GM12874 (cell line): ENCODE measurements around the gene MYLIP.

Experiments
- TF ChIP-seq, protein P1 (sequence below): IDR thresholded peaks from 2 replicates; pipeline ENCODE4 v1.5.1; 2011; ENCODE audit warnings: low read depth, mild to moderate bottlenecking, control low read depth, low read length, moderate library complexity; ENCODE audit not compliant: insufficient read depth

The MYLIP gene

DNA sequence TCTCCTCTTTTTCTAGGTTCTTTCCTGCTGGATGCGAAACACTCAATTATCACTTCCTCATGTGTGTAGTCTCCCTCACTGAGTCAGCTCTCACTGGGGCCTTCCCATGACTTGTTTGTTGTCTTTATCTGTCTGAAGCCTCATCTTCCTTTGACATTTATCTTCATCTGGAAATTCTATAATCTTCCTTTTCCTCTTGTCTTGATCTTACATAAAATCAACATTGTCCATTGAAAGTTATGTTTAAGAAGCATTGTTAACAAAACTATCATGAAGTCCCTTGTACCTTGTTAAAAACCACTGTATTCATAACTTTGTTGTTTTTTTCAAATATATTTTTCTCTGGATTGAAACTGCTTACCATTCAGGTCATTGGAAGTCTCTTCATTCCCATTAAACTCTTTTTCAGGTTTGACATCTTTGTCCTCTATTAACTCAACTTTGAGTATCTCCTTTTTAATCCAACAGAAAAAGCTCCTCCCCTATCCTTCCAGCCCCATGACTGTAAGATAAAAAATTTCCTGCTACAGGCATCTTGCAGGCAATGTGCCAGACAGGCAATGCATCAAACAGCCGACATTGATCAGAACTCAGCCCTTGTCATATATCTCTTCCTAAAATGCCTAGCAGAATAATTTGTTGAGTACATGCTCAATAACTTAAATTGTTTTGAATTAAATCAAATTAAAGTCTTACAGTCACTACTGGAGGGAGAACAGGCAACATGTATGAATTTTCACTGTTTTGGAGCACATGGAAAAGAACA lies 34.8 kb downstream of the MYLIP start:
- TF ChIP-seq, protein P1, sequence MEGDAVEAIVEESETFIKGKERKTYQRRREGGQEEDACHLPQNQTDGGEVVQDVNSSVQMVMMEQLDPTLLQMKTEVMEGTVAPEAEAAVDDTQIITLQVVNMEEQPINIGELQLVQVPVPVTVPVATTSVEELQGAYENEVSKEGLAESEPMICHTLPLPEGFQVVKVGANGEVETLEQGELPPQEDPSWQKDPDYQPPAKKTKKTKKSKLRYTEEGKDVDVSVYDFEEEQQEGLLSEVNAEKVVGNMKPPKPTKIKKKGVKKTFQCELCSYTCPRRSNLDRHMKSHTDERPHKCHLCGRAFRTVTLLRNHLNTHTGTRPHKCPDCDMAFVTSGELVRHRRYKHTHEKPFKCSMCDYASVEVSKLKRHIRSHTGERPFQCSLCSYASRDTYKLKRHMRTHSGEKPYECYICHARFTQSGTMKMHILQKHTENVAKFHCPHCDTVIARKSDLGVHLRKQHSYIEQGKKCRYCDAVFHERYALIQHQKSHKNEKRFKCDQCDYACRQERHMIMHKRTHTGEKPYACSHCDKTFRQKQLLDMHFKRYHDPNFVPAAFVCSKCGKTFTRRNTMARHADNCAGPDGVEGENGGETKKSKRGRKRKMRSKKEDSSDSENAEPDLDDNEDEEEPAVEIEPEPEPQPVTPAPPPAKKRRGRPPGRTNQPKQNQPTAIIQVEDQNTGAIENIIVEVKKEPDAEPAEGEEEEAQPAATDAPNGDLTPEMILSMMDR, result no peak

- TF ChIP-seq, protein P1, result no peak
Observed at GRCh38 chr6:16165641-16166040, 36.8 kb downstream of the MYLIP start.

- TF ChIP-seq, protein P1, result no peak
Observed at GRCh38 chr6:16166871-16167608, 38.2 kb downstream of the MYLIP start.

- TF ChIP-seq, protein P1, result no peak
Observed at GRCh38 chr6:16168121-16168520, 39.2 kb downstream of the MYLIP start.

- TF ChIP-seq, protein P1, result peak; percentile 57
Observed at GRCh38 chr6:16168858-16169257, 40.0 kb downstream of the MYLIP start.

- TF ChIP-seq, protein P1, result no peak
Observed at GRCh38 chr6:16171400-16171799, 42.5 kb downstream of the MYLIP start.

DNA sequence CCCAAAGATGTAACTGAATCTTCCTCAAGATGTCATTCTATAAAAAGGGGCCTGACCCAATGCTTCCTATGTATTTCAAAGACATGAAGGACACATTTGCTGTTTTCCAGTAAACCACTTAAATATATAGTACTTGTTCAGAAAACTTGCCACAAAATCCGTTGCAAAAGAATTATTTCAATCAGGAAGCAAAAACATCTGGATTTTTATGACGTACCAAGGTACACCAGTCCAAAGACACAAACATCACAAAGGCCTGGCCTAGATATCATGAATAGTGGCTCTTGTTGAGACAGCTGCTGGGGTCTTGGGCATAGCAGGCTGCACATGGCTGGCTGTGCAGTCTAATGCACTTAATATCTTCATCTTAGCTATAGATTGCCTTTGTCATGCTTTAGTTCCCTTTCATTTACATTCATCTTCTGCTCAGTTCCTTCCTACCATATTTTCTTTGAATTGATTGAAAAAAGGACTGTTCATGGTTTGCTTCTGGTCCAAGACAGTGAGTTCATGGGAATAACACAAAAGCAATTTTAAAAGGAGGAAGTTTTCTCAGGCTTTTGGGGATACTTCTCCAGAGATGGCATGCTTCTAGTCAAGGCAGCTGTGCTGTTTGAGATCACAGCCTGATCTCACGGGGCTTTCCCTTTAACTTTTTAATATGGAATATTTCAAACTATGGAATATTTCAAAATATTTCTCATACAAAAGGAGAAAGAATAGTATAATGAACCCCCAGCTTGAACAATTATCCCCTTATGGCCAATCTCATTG lies 44.5 kb downstream of the MYLIP start:
- TF ChIP-seq, protein P1, result no peak
